ENCODE measurements around the gene SIPA1L3.

SIPA1L3 gene

GRCh38 chr19:37950471-37951175 is 43.6 kb downstream of the SIPA1L3 start:
- Histone ChIP-seq H3K27me3 (ENCODE audit: control insufficient read depth in 1 of 2, insufficient read depth in 2 of 2, low read length in 2 of 2) (no peaks in the 10 kb centered on the region), H3K9ac (ENCODE audit: low read length) (no peak overlapping the region), H3K36me3 (ENCODE audit: insufficient read depth, low read length) (no peaks in the 10 kb centered on the region), H3K4me1 (ENCODE audit: insufficient read depth, low read length) (no peaks in the 10 kb centered on the region), H3K27ac (ENCODE audit: low read depth, low read length) (no peak overlapping the region), H3K4me3 (ENCODE audit: low read depth in 1 of 2, low read length in 2 of 2) (no peak overlapping the region), H3K9me3 (ENCODE audit: low read length) (no peaks in the 10 kb centered on the region)

- Histone ChIP-seq H3K4me1 (ENCODE audit: insufficient read depth, low read length) (no peaks in the 10 kb centered on the region), H3K27me3 (ENCODE audit: control insufficient read depth in 1 of 2, insufficient read depth in 2 of 2, low read length in 2 of 2) (no peaks in the 10 kb centered on the region), H3K4me3 (ENCODE audit: low read depth in 1 of 2, low read length in 2 of 2) (no peak overlapping the region), H3K9ac (ENCODE audit: low read length) (no peak overlapping the region), H3K27ac (ENCODE audit: low read depth, low read length) (no peak overlapping the region), H3K9me3 (ENCODE audit: low read length) (no peaks in the 10 kb centered on the region), H3K36me3 (ENCODE audit: insufficient read depth, low read length) (no peaks in the 10 kb centered on the region)
Observed at GRCh38 chr19:37951816-37952210, 44.8 kb downstream of the SIPA1L3 start.

GRCh38 chr19:37953171-37953917 is 46.3 kb downstream of the SIPA1L3 start:
- Histone ChIP-seq H3K9me3 (ENCODE audit: low read length) (no peaks in the 10 kb centered on the region), H3K9ac (ENCODE audit: low read length) (no peak overlapping the region), H3K27me3 (ENCODE audit: control insufficient read depth in 1 of 2, insufficient read depth in 2 of 2, low read length in 2 of 2) (no peaks in the 10 kb centered on the region), H3K27ac (ENCODE audit: low read depth, low read length) (no peak overlapping the region), H3K4me3 (ENCODE audit: low read depth in 1 of 2, low read length in 2 of 2) (no peak overlapping the region), H3K4me1 (ENCODE audit: insufficient read depth, low read length) (no peaks in the 10 kb centered on the region), H3K36me3 (ENCODE audit: insufficient read depth, low read length) (no peaks in the 10 kb centered on the region)

- H3K27me3 ChIP-seq (ENCODE audit: control insufficient read depth in 1 of 2, insufficient read depth in 2 of 2, low read length in 2 of 2): no peaks in the 10 kb centered on the region
- no peak overlapping the region for H3K9ac ChIP-seq (ENCODE audit: low read length)
- H3K4me3 ChIP-seq (ENCODE audit: low read depth in 1 of 2, low read length in 2 of 2): no peak overlapping the region
- H3K27ac ChIP-seq (ENCODE audit: low read depth, low read length): no peak overlapping the region
- H3K36me3 ChIP-seq (ENCODE audit: insufficient read depth, low read length): no peaks in the 10 kb centered on the region
- no peaks in the 10 kb centered on the region for H3K4me1 ChIP-seq (ENCODE audit: insufficient read depth, low read length)
- H3K9me3 ChIP-seq (ENCODE audit: low read length): no peaks in the 10 kb centered on the region
Observed at GRCh38 chr19:37953918-37954303, 46.9 kb downstream of the SIPA1L3 start.

GRCh38 chr19:37954421-37954874 is 47.4 kb downstream of the SIPA1L3 start:
- H3K27ac ChIP-seq (ENCODE audit: low read depth, low read length): no peak overlapping the region
- no peak overlapping the region for H3K4me3 ChIP-seq (ENCODE audit: low read depth in 1 of 2, low read length in 2 of 2)
- no peaks in the 10 kb centered on the region for H3K27me3 ChIP-seq (ENCODE audit: control insufficient read depth in 1 of 2, insufficient read depth in 2 of 2, low read length in 2 of 2)
- no peaks in the 10 kb centered on the region for H3K9me3 ChIP-seq (ENCODE audit: low read length)
- no peak overlapping the region for H3K9ac ChIP-seq (ENCODE audit: low read length)
- H3K4me1 ChIP-seq (ENCODE audit: insufficient read depth, low read length): no peaks in the 10 kb centered on the region
- H3K36me3 ChIP-seq (ENCODE audit: insufficient read depth, low read length): no peaks in the 10 kb centered on the region

- Histone ChIP-seq H3K36me3 (ENCODE audit: insufficient read depth, low read length) (no peaks in the 10 kb centered on the region), H3K4me3 (ENCODE audit: low read depth in 1 of 2, low read length in 2 of 2) (no peak overlapping the region), H3K9ac (ENCODE audit: low read length) (no peak overlapping the region), H3K9me3 (ENCODE audit: low read length) (no peaks in the 10 kb centered on the region), H3K4me1 (ENCODE audit: insufficient read depth, low read length) (no peaks in the 10 kb centered on the region), H3K27ac (ENCODE audit: low read depth, low read length) (no peak overlapping the region), H3K27me3 (ENCODE audit: control insufficient read depth in 1 of 2, insufficient read depth in 2 of 2, low read length in 2 of 2) (no peaks in the 10 kb centered on the region)
Observed at GRCh38 chr19:37955986-37956385, 49.0 kb downstream of the SIPA1L3 start.

GRCh38 chr19:37957176-37957575 is 50.2 kb downstream of the SIPA1L3 start:
- H3K9ac ChIP-seq (ENCODE audit: low read length): no peak overlapping the region
- no peaks in the 10 kb centered on the region for H3K27me3 ChIP-seq (ENCODE audit: control insufficient read depth in 1 of 2, insufficient read depth in 2 of 2, low read length in 2 of 2)
- H3K4me3 ChIP-seq (ENCODE audit: low read depth in 1 of 2, low read length in 2 of 2): no peak overlapping the region
- H3K9me3 ChIP-seq (ENCODE audit: low read length): no peaks in the 10 kb centered on the region
- no peak overlapping the region for H3K27ac ChIP-seq (ENCODE audit: low read depth, low read length)
- H3K4me1 ChIP-seq (ENCODE audit: insufficient read depth, low read length): no peaks in the 10 kb centered on the region
- H3K36me3 ChIP-seq (ENCODE audit: insufficient read depth, low read length): no peaks in the 10 kb centered on the region

- no peaks in the 10 kb centered on the region for H3K4me1 ChIP-seq (ENCODE audit: insufficient read depth, low read length)
- H3K9me3 ChIP-seq (ENCODE audit: low read length): no peaks in the 10 kb centered on the region
- H3K27me3 ChIP-seq (ENCODE audit: control insufficient read depth in 1 of 2, insufficient read depth in 2 of 2, low read length in 2 of 2): no peaks in the 10 kb centered on the region
- H3K36me3 ChIP-seq (ENCODE audit: insufficient read depth, low read length): no peaks in the 10 kb centered on the region
- H3K9ac ChIP-seq (ENCODE audit: low read length): no peak overlapping the region
- H3K27ac ChIP-seq (ENCODE audit: low read depth, low read length): no peak overlapping the region
- H3K4me3 ChIP-seq (ENCODE audit: low read depth in 1 of 2, low read length in 2 of 2): no peak overlapping the region
Observed at GRCh38 chr19:37959665-37960114, 52.7 kb downstream of the SIPA1L3 start.

- H3K4me3 ChIP-seq (ENCODE audit: low read depth in 1 of 2, low read length in 2 of 2): no peak overlapping the region
- no peak overlapping the region for H3K27ac ChIP-seq (ENCODE audit: low read depth, low read length)
- H3K9me3 ChIP-seq (ENCODE audit: low read length): no peaks in the 10 kb centered on the region
- no peaks in the 10 kb centered on the region for H3K27me3 ChIP-seq (ENCODE audit: control insufficient read depth in 1 of 2, insufficient read depth in 2 of 2, low read length in 2 of 2)
- H3K36me3 ChIP-seq (ENCODE audit: insufficient read depth, low read length): no peaks in the 10 kb centered on the region
- H3K9ac ChIP-seq (ENCODE audit: low read length): no peak overlapping the region
- no peaks in the 10 kb centered on the region for H3K4me1 ChIP-seq (ENCODE audit: insufficient read depth, low read length)
Observed at GRCh38 chr19:37961198-37961597, 54.2 kb downstream of the SIPA1L3 start.

GRCh38 chr19:37963190-37963936 is 56.4 kb downstream of the SIPA1L3 start:
- H3K4me3 ChIP-seq (ENCODE audit: low read depth in 1 of 2, low read length in 2 of 2): no peak overlapping the region
- H3K36me3 ChIP-seq (ENCODE audit: insufficient read depth, low read length): no peaks in the 10 kb centered on the region
- no peak overlapping the region for H3K9ac ChIP-seq (ENCODE audit: low read length)
- H3K27ac ChIP-seq (ENCODE audit: low read depth, low read length): no peak overlapping the region
- no peaks in the 10 kb centered on the region for H3K4me1 ChIP-seq (ENCODE audit: insufficient read depth, low read length)
- no peaks in the 10 kb centered on the region for H3K9me3 ChIP-seq (ENCODE audit: low read length)
- H3K27me3 ChIP-seq (ENCODE audit: control insufficient read depth in 1 of 2, insufficient read depth in 2 of 2, low read length in 2 of 2): no peaks in the 10 kb centered on the region

GRCh38 chr19:37964109-37964508 is 57.1 kb downstream of the SIPA1L3 start:
- H3K27ac ChIP-seq (ENCODE audit: low read depth, low read length): no peak overlapping the region
- H3K4me1 ChIP-seq (ENCODE audit: insufficient read depth, low read length): no peaks in the 10 kb centered on the region
- H3K36me3 ChIP-seq (ENCODE audit: insufficient read depth, low read length): no peaks in the 10 kb centered on the region
- no peak overlapping the region for H3K9ac ChIP-seq (ENCODE audit: low read length)
- no peaks in the 10 kb centered on the region for H3K9me3 ChIP-seq (ENCODE audit: low read length)
- no peaks in the 10 kb centered on the region for H3K27me3 ChIP-seq (ENCODE audit: control insufficient read depth in 1 of 2, insufficient read depth in 2 of 2, low read length in 2 of 2)
- no peak overlapping the region for H3K4me3 ChIP-seq (ENCODE audit: low read depth in 1 of 2, low read length in 2 of 2)
